K562 (cell line): Measurements from ENCODE around the gene PLCD4. TPM values are rescaled to one million over a fixed set of nuclear protein-coding genes. Genes with fewer than 3 reads are reported as not detected.

Experiments used
- ATAC-seq: fragments of 200-7000 bp; cut with Tn5 transposase; 3 replicates; pipeline ENCODE4 v1.9.1; 2020; ENCODE audit warnings: moderate library complexity
- BruUV-seq: library from RNA; stranded (reverse); fragments of 400-500 nt; replicated peaks from 2 replicates; lab custom pipeline; 2021; lab: Mats Ljungman, UMichigan
- CTCF ChIA-PET: fragments of 300-600 bp; formaldehyde crosslinking; extraction: SDS; loops from one replicate; lab custom pipeline; 2021; ENCODE audit warnings: low intra/inter-chr PET ratio; lab: Yijun Ruan, JAX
- POLR2A ChIA-PET: fragments of 300-600, 350-650 bp; sonication (Branson Sonifier 250); formaldehyde crosslinking; extraction: SDS; loops from one replicate; lab custom pipeline; 2021; ENCODE audit warnings: antibody characterized with exemption, inconsistent platforms; lab: Yijun Ruan, JAX
- DNase-seq, 4 experiments: peaks; one replicate each; pipeline versions ENCODE4 v3.0.0 to v3.0.0-alpha.2; 2011 to 2018; ENCODE audit warnings: low spot score in 3 of 4, mixed read lengths in 3 of 4; ENCODE audit errors: extremely low read depth in 1 of 4
- FAIRE-seq: peaks from 2 replicates; lab custom pipeline; 2011; peaks lifted over from hg19 to GRCh38; lab: Jason Lieb, UNC
- H2AFZ ChIP-seq: 2 replicates; pipeline ENCODE4 v1.6.0; 2011; ENCODE audit warnings: low read depth, low read length, control low read depth, inconsistent platforms
- H3K27ac ChIP-seq: fragments of 200-600 bp; 3 replicates; pipeline ENCODE4 v1.8.0; 2011; ENCODE audit warnings: low read depth, mild to moderate bottlenecking, control low read depth, inconsistent platforms, low read length, moderate library complexity, mixed read lengths; ENCODE audit errors: extremely low read depth
- H3K27me3 ChIP-seq, 2 experiments: fragments of 300-600 bp in 1 of 2; 2 replicates in 1 of 2; 3 replicates in 1 of 2; pipeline versions ENCODE4 v1.6.0 to v1.8.0; 2011; ENCODE audit warnings: inconsistent platforms in 2 of 2, low read length in 2 of 2, mild to moderate bottlenecking in 1 of 2, mixed read lengths in 1 of 2, moderate library complexity in 1 of 2; ENCODE audit not compliant: control insufficient read depth in 2 of 2, insufficient read depth in 2 of 2
- H3K36me3 ChIP-seq: fragments of 300-600 bp; 3 replicates; pipeline ENCODE4 v1.8.0; 2011; ENCODE audit warnings: mild to moderate bottlenecking, low read length, inconsistent platforms; ENCODE audit not compliant: control insufficient read depth, insufficient read depth
- H3K4me1 ChIP-seq, 2 experiments: fragments of 200-600 bp in 1 of 2; replicated peaks in 1 of 2; 2 replicates in 1 of 2; 3 replicates in 1 of 2; pipeline versions ENCODE4 v1.5.1 to v1.8.0; 2011; ENCODE audit warnings: inconsistent platforms in 2 of 2, low read length in 2 of 2, mild to moderate bottlenecking in 1 of 2, mixed read lengths in 1 of 2, moderate library complexity in 1 of 2; ENCODE audit not compliant: control insufficient read depth in 2 of 2, insufficient read depth in 2 of 2
- H3K4me2 ChIP-seq: 2 replicates; pipeline ENCODE4 v1.6.1; 2011; ENCODE audit warnings: low read length, control low read depth, inconsistent platforms, mixed read lengths; ENCODE audit not compliant: insufficient read depth
- H3K4me3 ChIP-seq: fragments of 200-600 bp; sonication (generic), shearing (Covaris generic); 2 replicates; pipeline ENCODE4 v1.5.1; 2016; ENCODE audit warnings: control low read depth, inconsistent platforms
- H3K79me2 ChIP-seq: fragments of 200-600 bp; 3 replicates; pipeline ENCODE4 v1.8.0; 2011; ENCODE audit warnings: low read length, inconsistent platforms; ENCODE audit not compliant: control insufficient read depth, insufficient read depth
- H3K9ac ChIP-seq, 2 experiments: 2 replicates each; pipeline versions ENCODE4 v1.6.0 to v1.6.1; 2011; ENCODE audit warnings: low read depth in 2 of 2, low read length in 2 of 2, control low read depth in 1 of 2, inconsistent platforms in 1 of 2, mild to moderate bottlenecking in 1 of 2, mixed read lengths in 1 of 2; ENCODE audit not compliant: insufficient read depth in 1 of 2
- H3K9me1 ChIP-seq: one replicate; pipeline ENCODE4 v1.6.0; 2011; ENCODE audit warnings: inconsistent platforms, mild to moderate bottlenecking, low read length, moderate library complexity; ENCODE audit not compliant: control insufficient read depth, insufficient read depth
- H3K9me3 ChIP-seq: replicated peaks from 2 replicates; pipeline ENCODE4 v1.5.1; 2011; ENCODE audit warnings: low read depth, low read length, inconsistent platforms; ENCODE audit not compliant: control insufficient read depth, insufficient read depth
- H4K20me1 ChIP-seq: replicated peaks from 2 replicates; pipeline ENCODE4 v1.6.1; 2011; ENCODE audit warnings: low read length, inconsistent platforms, mixed read lengths; ENCODE audit not compliant: control insufficient read depth, insufficient read depth
- BDP1 ChIP-seq: IDR thresholded peaks from 3 replicates; pipeline ENCODE4 v1.6.1; 2011; ENCODE audit not compliant: insufficient read length, insufficient read depth
- ELF2 ChIP-seq: fragments of 250-450 bp; sonication (Bioruptor Pico); IDR thresholded peaks from 2 replicates; pipeline ENCODE4 v1.5.0; 2021; ENCODE audit warnings: mild to moderate bottlenecking
- HDAC1 ChIP-seq, 2 experiments: fragments of 450-650 bp; IDR thresholded peaks; 2 replicates each; pipeline ENCODE4 v1.6.1; 2016 to 2017; ENCODE audit warnings: inconsistent platforms in 1 of 2, mild to moderate bottlenecking in 1 of 2, moderate library complexity in 1 of 2
- HDGF ChIP-seq: fragments of 450-650 bp; IDR thresholded peaks from 2 replicates; pipeline ENCODE4 v1.6.1; 2016
- MAX ChIP-seq: sonication (generic); formaldehyde crosslinking; IDR thresholded peaks from 2 replicates; pipeline ENCODE4 v1.9.0; 2022; ENCODE audit warnings: mild to moderate bottlenecking, missing genetic modification reagents
- PRDM10 ChIP-seq: fragments of 450-650 bp; IDR thresholded peaks from 2 replicates; pipeline ENCODE4 v1.6.1; 2018; ENCODE audit not compliant: partially characterized antibody
- SPI1 ChIP-seq: IDR thresholded peaks from 2 replicates; pipeline ENCODE4 v1.6.1; 2011; ENCODE audit warnings: low read depth, low read length, control low read depth, borderline replicate concordance
- U2AF2 ChIP-seq: fragments of 200-400 bp; formaldehyde crosslinking; optimal IDR thresholded peaks from 2 replicates; pipeline ENCODE3; 2017; ENCODE audit warnings: low read depth, mild to moderate bottlenecking, low read length
- ZNF436 ChIP-seq: fragments of 250-450, 450-650 bp; sonication (Bioruptor Pico); formaldehyde crosslinking; IDR thresholded peaks from 2 replicates; pipeline ENCODE4 v1.7.0; 2020; ENCODE audit warnings: mild to moderate bottlenecking
- WGBS: fragments of 100-300 bp; shearing (Covaris generic); methylation state at CpG from one replicate; pipeline ENCODE4 v1.1.6; 2016; ENCODE audit warnings: low coverage, mixed read lengths; ENCODE audit not compliant: insufficient coverage; ENCODE audit errors: missing lambda C conversion rate; 5-methylcytosine and 5-hydroxymethylcytosine counted together
- in situ Hi-C: fragments of 300-500 bp; cut with MboI; formaldehyde crosslinking; loops from 4 replicates; pipeline ENCODE4 v1.15.0; 2018; ENCODE audit warnings: inconsistent platforms, mixed read lengths
- intact Hi-C: fragments of 100-400 bp; cut with micrococcal nuclease; formaldehyde crosslinking; loops from 2 replicates; pipeline ENCODE4 v1.14.2; 2022
- polyA plus RNA-seq, 8 experiments: library from polyadenylated mRNA; depleted of rRNA in 4 of 8; stranded (reverse) in 5 of 8; unstranded in 3 of 8; fragments of >200 nt; fragmentation: Nextera tagmentation in 2 of 8; fragmentation: Illumina TruSeq in 1 of 8; extraction: Ambion mirVana in 2 of 8; extraction: Trizol in 1 of 8; gene quantifications; 2 replicates each; pipeline versions ENCODE4 v1.2.1 to v1.2.3, GENCODE V29; 2011 to 2014; ENCODE audit warnings: inconsistent platforms in 1 of 8, missing spikeins in 1 of 8
- total RNA-seq, 7 experiments: library from RNA; depleted of rRNA in 6 of 7; stranded (reverse); fragments of >200 nt in 6 of 7; fragmentation: Illumina TruSeq in 2 of 7; extraction: Trizol in 2 of 7; gene quantifications; 2 replicates each; pipeline versions ENCODE4 v1.2.1 to v1.2.3, GENCODE V29; 2011 to 2021; ENCODE audit warnings: low replicate concordance in 1 of 7
- TF ChIP-seq, protein P1 (sequence below): fragments of 250-450 bp; sonication (Bioruptor Pico); IDR thresholded peaks from 2 replicates; pipeline ENCODE4 v1.5.0; 2020; ENCODE audit warnings: mild to moderate bottlenecking
- TF ChIP-seq, protein P2 (sequence below): sonication (generic); formaldehyde crosslinking; IDR thresholded peaks from 2 replicates; pipeline ENCODE4 v1.8.0; 2022; ENCODE audit warnings: mild to moderate bottlenecking, missing genetic modification reagents, borderline replicate concordance

The PLCD4 gene
- total and polyA plus RNA-seq, 9 of the 15 experiments (the other 6 are each of a cell fraction or from before 2014, with no cell fraction given), result 0.13 to 0.38 TPM; not detected in 7

DNA sequence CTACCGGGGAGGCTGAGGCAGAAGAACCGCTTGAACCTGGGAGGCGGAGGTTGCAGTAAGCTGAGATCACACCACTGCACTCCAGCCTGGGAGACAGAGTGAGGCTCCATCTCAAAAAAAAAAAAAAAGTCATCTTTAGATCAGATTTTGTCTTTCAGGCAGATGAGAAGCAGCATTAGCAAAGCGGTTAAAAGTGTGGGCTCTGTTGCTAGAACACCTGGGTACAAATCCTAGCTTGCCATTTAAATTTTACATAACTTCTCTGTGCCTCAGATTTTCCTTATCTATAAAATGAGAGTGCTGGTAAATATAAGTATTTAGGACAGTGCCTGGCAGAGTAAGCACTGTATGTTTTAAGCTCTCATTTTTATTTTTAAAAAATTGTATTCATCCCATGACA, 30.8 kb upstream of the PLCD4 start:
- Histone ChIP-seq H2AFZ (no peak overlapping the region), H3K9me1 (peaks cover 3% of the 10 kb centered on the region), H4K20me1 (no peaks in the 10 kb centered on the region), H3K9me3 (no peaks in the 10 kb centered on the region), H3K4me2 (no peak overlapping the region), H3K27me3 (no peaks in the 10 kb centered on the region), H3K27ac (no peak overlapping the region), H3K4me1 (no peaks in the 10 kb centered on the region; a peak in 1 of 5 replicates), H3K79me2 (peaks cover 82% of the 10 kb centered on the region), H3K4me3 (no peak overlapping the region), H3K36me3 (peaks cover 56% of the 10 kb centered on the region), H3K9ac (no peak overlapping the region)
- FAIRE-seq, result no peak
- ChIA-PET CTCF (no interaction called here), POLR2A (interaction anchor here (0.6 kb wide), 1 partner anchor 10 kb away, joined by 3 read pairs; no protein-coding TSS in a partner anchor)
- 92% methylated on average over 3 of the region's 4 CpGs for WGBS
- TF ChIP-seq U2AF2, result no peak
- no peak for TF ChIP-seq BDP1
- TF ChIP-seq ZNF436 (CRISPR knock-in tag), result no peak
- no peak for TF ChIP-seq HDAC1 (IDR thresholded peaks at IDR 0.05)
- no peak for TF ChIP-seq PRDM10
- TF ChIP-seq MAX (CRISPR knock-in tag), result no peak
- no peak for TF ChIP-seq HDGF
- TF ChIP-seq SPI1, result no peak
- TF ChIP-seq, protein P1, sequence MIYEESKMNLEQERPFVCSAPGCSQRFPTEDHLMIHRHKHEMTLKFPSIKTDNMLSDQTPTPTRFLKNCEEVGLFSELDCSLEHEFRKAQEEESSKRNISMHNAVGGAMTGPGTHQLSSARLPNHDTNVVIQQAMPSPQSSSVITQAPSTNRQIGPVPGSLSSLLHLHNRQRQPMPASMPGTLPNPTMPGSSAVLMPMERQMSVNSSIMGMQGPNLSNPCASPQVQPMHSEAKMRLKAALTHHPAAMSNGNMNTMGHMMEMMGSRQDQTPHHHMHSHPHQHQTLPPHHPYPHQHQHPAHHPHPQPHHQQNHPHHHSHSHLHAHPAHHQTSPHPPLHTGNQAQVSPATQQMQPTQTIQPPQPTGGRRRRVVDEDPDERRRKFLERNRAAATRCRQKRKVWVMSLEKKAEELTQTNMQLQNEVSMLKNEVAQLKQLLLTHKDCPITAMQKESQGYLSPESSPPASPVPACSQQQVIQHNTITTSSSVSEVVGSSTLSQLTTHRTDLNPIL, result no peak
- TF ChIP-seq ELF2 (CRISPR knock-in tag), result no peak
- TF ChIP-seq, protein P2, sequence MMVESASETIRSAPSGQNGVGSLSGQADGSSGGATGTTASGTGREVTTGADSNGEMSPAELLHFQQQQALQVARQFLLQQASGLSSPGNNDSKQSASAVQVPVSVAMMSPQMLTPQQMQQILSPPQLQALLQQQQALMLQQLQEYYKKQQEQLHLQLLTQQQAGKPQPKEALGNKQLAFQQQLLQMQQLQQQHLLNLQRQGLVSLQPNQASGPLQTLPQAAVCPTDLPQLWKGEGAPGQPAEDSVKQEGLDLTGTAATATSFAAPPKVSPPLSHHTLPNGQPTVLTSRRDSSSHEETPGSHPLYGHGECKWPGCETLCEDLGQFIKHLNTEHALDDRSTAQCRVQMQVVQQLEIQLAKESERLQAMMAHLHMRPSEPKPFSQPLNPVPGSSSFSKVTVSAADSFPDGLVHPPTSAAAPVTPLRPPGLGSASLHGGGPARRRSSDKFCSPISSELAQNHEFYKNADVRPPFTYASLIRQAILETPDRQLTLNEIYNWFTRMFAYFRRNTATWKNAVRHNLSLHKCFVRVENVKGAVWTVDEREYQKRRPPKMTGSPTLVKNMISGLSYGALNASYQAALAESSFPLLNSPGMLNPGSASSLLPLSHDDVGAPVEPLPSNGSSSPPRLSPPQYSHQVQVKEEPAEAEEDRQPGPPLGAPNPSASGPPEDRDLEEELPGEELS (CRISPR knock-in tag), result no peak
- in situ Hi-C loops (no loop called here), intact Hi-C loops (no loop called here)
- no TSS peak for BruUV-seq
- DNase-seq, result no peak
- no peak for ATAC-seq
